Activated B cell treated with CpG ODN at 0.5 μM for 24 hours (primary cell): Measurements from ENCODE around the gene FSTL1. TPM values are rescaled to one million over a fixed set of nuclear protein-coding genes. Genes with fewer than 3 reads are reported as not detected.

ENCODE experiments used
- ATAC-seq: fragments of 200-7000 bp; cut with Tn5 transposase; one replicate; pipeline ENCODE4 v1.10.0; 2021; ENCODE audit warnings: low read depth, mild to moderate bottlenecking, moderate library complexity
- CTCF ChIA-PET: fragments of 350-600 bp; sonication (Branson Sonifier 250); formaldehyde crosslinking; loops from one replicate; lab custom pipeline; 2021; ENCODE audit warnings: antibody characterized with exemption; lab: Charles Lee
- POLR2A ChIA-PET: fragments of 350-600 bp; sonication (Branson Sonifier 250); formaldehyde crosslinking; loops from one replicate; lab custom pipeline; 2021; ENCODE audit warnings: antibody characterized with exemption; lab: Charles Lee
- DNase-seq: peaks from one replicate; pipeline ENCODE4 v3.0.0; 2022
- H3K27ac Mint-ChIP-seq: one replicate; pipeline ENCODE4 v1.8.0; 2020; ENCODE audit warnings: mixed read lengths
- H3K27me3 Mint-ChIP-seq: one replicate; pipeline ENCODE4 v1.8.0; 2021; ENCODE audit warnings: mixed read lengths
- H3K36me3 Mint-ChIP-seq: one replicate; pipeline ENCODE4 v1.8.0; 2021; ENCODE audit warnings: low read depth, mixed read lengths
- H3K4me1 Mint-ChIP-seq: one replicate; pipeline ENCODE4 v1.8.0; 2021; ENCODE audit warnings: mixed read lengths
- H3K4me3 Mint-ChIP-seq: one replicate; pipeline ENCODE4 v1.8.0; 2020; ENCODE audit warnings: mild to moderate bottlenecking, mixed read lengths
- H3K9me3 Mint-ChIP-seq: one replicate; pipeline ENCODE4 v1.8.0; 2020; ENCODE audit warnings: mixed read lengths
- intact Hi-C: fragments of 100-400 bp; cut with micrococcal nuclease; formaldehyde crosslinking; loops from one replicate; pipeline ENCODE4 v1.15.1; 2024
- total RNA-seq: library from RNA; stranded (reverse); gene quantifications from 2 replicates; pipeline ENCODE4 v1.2.3, GENCODE V29; 2022
- TF ChIP-seq, protein P1 (sequence below): fragments of 200-600 bp; IDR thresholded peaks from one replicate; pipeline ENCODE4 v1.8.0; 2022; ENCODE audit warnings: antibody characterized with exemption, mild to moderate bottlenecking

Gene FSTL1
- total RNA-seq, 1 donor from 2014 or later = not detected

DNA sequence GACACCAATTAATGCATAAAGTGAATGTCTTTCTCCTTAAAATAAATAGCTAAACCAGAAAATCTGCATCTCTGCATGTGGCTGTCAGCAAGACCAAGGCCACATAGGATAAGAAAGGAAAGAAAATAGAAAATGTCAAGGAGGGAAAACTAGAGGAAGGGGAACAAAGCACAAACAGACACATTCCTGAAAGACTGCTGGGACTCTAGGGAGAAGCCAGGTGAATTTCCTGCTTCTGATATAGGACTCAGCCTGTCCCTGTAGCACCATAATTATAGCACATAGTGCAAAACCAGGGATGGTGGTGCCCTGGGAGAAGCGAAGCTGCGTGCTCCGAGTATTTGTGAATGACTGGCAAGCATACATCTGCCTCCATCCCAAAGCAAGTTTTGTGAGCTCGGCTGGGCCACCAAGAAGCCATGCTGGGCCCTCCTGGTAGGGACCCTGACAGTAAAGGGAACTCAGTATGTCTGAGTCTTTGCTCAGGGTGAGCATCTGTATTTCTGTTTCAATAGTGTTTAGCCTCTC lies 14.2 kb downstream of the FSTL1 start:
- Mint-ChIP-seq H3K36me3 (no peaks in the 10 kb centered on the region), H3K4me3 (no peak overlapping the region), H3K9me3 (no peaks in the 10 kb centered on the region), H3K27ac (no peak overlapping the region), H3K27me3 (peaks cover 6% of the 10 kb centered on the region), H3K4me1 (no peaks in the 10 kb centered on the region)
- intact Hi-C loops = no loop called here
- TF ChIP-seq, protein P1, sequence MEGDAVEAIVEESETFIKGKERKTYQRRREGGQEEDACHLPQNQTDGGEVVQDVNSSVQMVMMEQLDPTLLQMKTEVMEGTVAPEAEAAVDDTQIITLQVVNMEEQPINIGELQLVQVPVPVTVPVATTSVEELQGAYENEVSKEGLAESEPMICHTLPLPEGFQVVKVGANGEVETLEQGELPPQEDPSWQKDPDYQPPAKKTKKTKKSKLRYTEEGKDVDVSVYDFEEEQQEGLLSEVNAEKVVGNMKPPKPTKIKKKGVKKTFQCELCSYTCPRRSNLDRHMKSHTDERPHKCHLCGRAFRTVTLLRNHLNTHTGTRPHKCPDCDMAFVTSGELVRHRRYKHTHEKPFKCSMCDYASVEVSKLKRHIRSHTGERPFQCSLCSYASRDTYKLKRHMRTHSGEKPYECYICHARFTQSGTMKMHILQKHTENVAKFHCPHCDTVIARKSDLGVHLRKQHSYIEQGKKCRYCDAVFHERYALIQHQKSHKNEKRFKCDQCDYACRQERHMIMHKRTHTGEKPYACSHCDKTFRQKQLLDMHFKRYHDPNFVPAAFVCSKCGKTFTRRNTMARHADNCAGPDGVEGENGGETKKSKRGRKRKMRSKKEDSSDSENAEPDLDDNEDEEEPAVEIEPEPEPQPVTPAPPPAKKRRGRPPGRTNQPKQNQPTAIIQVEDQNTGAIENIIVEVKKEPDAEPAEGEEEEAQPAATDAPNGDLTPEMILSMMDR = no peak
- DNase-seq (no peak), ATAC-seq (no peak)
- POLR2A ChIA-PET = no interaction called here
- CTCF ChIA-PET = no interaction called here

DNA sequence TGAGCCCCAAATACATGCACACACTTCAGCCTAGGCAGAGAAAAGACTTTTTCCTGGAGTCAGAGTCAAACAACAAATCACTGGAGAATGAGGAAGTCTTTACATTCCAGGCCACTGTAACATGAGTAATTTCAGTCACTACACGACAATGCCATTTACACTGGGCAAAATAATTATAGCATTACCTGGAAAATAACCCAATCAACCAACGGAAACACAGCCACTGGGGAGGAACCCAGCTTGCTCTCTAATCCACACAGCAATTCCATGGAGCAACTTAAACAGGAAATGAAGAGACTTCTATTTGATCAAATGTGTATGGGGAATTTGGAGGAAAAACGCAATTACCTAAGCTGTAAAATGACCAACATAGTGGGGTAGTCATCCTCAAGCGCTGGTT lies 15.2 kb downstream of the FSTL1 start:
- POLR2A ChIA-PET = no interaction called here
- intact Hi-C loops = no loop called here
- no peaks in the 10 kb centered on the region for H3K4me1 Mint-ChIP-seq
- peaks cover 6% of the 10 kb centered on the region for H3K27me3 Mint-ChIP-seq
- no peak for ATAC-seq
- TF ChIP-seq, protein P1 = no peak
- H3K9me3 Mint-ChIP-seq = no peaks in the 10 kb centered on the region
- DNase-seq = no peak
- CTCF ChIA-PET = interaction anchor here (1.1 kb wide), 1 partner anchor 16 kb away, joined by 3 read pairs; no protein-coding TSS in a partner anchor
- H3K27ac Mint-ChIP-seq = no peak overlapping the region
- no peak overlapping the region for H3K4me3 Mint-ChIP-seq
- H3K36me3 Mint-ChIP-seq = no peaks in the 10 kb centered on the region

DNA sequence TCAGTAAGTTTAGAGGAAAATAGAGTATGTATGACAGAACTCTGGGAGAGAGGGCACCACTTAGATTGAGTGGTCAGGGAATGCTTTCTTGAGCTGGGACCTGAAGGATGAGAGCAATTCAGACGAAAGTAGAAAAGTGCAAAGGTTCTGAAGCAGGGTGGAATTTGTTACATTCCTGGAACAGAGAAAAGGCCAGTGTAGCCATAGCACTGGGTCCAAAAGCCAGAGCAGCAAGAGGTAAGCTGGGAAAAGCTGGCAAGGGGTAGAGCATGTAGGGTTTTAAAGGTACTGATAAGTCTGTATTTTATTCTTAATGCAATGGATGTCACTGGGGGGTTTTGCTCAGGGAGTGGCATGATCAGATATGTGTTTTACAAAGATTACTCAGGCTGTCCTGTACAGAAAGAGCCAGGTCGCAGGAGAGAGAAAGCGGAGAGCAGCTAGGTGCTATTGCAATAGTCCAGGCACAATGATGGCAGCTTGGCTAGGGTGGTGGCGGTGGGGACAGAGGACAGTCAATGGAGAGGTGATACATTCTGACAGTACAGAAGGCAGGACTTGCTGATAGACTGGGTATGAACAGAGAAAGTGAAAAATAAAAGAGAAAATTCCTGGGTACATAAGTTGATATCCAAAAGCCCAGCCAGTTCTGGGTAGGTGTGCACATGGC lies 17.0 kb downstream of the FSTL1 start:
- Mint-ChIP-seq H3K36me3 (no peaks in the 10 kb centered on the region), H3K27ac (no peak overlapping the region), H3K4me3 (no peak overlapping the region), H3K9me3 (no peaks in the 10 kb centered on the region), H3K4me1 (no peaks in the 10 kb centered on the region), H3K27me3 (peaks cover 4% of the 10 kb centered on the region)
- DNase-seq = no peak
- intact Hi-C loops = no loop called here
- TF ChIP-seq, protein P1 = no peak
- POLR2A ChIA-PET = no interaction called here
- ATAC-seq = no peak
- CTCF ChIA-PET = no interaction called here

DNA sequence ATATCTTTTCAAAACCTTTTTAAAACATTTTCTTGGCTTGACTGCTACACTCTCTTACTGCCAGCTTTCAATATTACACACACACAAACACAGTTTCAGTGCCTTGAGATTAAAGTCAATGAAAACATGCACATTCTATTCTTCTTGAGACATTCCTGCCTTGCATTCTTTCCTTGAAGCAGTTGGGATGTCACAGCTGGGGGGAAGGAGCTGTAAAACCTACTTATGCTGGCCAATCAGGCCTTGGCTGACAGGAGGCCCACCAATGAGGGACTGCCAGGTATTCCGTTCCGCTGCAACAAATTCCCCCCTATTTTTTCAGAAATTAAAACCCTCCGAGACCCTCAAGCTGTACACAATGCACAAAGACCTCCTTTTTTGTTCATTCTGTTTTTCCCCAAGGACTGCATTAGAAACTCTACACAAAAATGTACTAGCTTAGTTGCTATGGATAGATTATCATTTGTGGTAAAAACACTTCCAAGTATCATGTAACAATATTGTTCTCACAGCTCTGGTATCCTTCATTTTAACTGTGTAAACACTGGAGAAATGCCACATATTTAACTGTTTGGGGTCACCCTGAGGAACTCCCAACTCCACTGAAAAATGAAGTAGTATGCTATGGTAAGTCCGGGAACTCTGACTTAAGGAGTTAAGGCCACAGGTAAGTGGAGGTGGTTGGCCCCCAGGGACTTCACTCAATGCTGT lies 18.5 kb downstream of the FSTL1 start:
- intact Hi-C loops = no loop called here
- no peaks in the 10 kb centered on the region for H3K36me3 Mint-ChIP-seq
- peaks cover 2% of the 10 kb centered on the region for H3K27me3 Mint-ChIP-seq
- TF ChIP-seq, protein P1 = no peak
- no peak for ATAC-seq
- H3K4me3 Mint-ChIP-seq = no peak overlapping the region
- no peaks in the 10 kb centered on the region for H3K9me3 Mint-ChIP-seq
- no peak for DNase-seq
- no peaks in the 10 kb centered on the region for H3K4me1 Mint-ChIP-seq
- no peak overlapping the region for H3K27ac Mint-ChIP-seq
- ChIA-PET POLR2A (no interaction called here), CTCF (no interaction called here)

DNA sequence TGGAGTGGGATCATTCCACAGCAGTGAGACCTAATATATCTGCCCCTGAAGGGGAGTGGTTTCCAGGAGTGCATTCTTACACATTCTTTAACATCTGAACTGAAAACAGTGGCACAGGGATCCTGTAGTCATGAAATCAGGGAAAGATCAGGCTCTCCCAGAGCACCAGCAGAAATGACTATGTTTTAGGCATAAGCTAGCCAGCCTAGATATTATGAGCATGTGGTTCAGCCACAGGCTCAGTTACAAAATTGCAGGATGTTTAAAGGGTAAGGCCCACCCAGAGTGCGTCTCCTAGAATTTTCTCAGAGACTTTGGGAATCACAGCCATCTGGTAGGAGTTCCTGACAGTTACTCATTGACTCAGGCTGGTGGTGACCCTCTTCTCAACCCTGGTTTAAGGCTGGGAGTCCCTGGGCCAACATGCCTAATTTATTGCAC lies 20.9 kb downstream of the FSTL1 start:
- no peaks in the 10 kb centered on the region for H3K4me1 Mint-ChIP-seq
- no peak for DNase-seq
- POLR2A ChIA-PET = no interaction called here
- no peak overlapping the region for H3K27ac Mint-ChIP-seq
- intact Hi-C loops = no loop called here
- H3K4me3 Mint-ChIP-seq = no peak overlapping the region
- H3K36me3 Mint-ChIP-seq = no peaks in the 10 kb centered on the region
- TF ChIP-seq, protein P1 = no peak
- no peaks in the 10 kb centered on the region for H3K9me3 Mint-ChIP-seq
- H3K27me3 Mint-ChIP-seq = peaks cover 3% of the 10 kb centered on the region
- CTCF ChIA-PET = interaction anchor here (1.2 kb wide), 1 partner anchor 14 kb away, joined by 3 read pairs; no protein-coding TSS in a partner anchor
- ATAC-seq = no peak
